Sciatic nerve (tissue), 2 donors: ENCODE measurements around the gene FGGY. TPM values are rescaled to one million over a fixed set of nuclear protein-coding genes. Genes with fewer than 3 reads are reported as not detected.
"Not testable (repeated sequence)": the region's sequence is repeated elsewhere in the genome, so short reads cannot be mapped to it uniquely, and the experiment has no call there.

Experiments
- ATAC-seq: fragments of 200-7000 bp; cut with Tn5 transposase; one replicate; pipeline ENCODE4 v1.9.1; 2020; ENCODE audit warnings: mild to moderate bottlenecking, moderate library complexity
- DNase-seq: peaks from one replicate; pipeline ENCODE4 v3.0.0-alpha.2; 2020; ENCODE audit warnings: low spot score
- intact Hi-C: fragments of 100-400 bp; cut with DNase I; formaldehyde crosslinking; loops from one replicate; pipeline ENCODE4 v1.14.2; 2022
- total RNA-seq: library from RNA; stranded (reverse); fragmentation: NEBNext Ultra II Directional; extraction: Animal tissue kit (Norgen Biotek cat#: 25700); gene quantifications from one replicate; pipeline ENCODE4 v1.2.1, GENCODE V29; 2021
- donor health status: DM: no; HTN: no; CAD: no.
- donor health status: DM: no; HTN: no; CAD: no.

FGGY gene
- total RNA-seq, 1 donor from 2014 or later: 41.1 TPM

DNA sequence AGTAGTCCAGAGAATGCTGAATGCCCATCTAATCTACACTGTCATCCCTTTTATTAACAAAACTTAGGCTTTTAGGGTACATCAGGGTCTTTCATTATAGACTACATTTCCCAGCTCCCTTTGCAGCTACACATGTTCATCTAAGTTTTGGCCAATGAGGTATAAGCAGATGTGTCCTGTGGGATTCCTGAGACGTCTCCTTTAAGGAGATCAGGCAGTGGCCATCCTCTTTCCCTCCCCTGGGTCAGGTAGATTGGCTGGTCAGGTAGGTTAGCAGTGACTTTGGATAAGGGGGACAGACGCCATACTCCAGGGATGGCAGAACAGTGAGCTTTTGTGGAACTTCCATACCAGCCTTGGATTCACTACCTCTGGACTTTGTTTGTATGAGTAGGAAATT, 188.3 kb downstream of the FGGY start:
- no peak for ATAC-seq
- DNase-seq: no peak

DNA sequence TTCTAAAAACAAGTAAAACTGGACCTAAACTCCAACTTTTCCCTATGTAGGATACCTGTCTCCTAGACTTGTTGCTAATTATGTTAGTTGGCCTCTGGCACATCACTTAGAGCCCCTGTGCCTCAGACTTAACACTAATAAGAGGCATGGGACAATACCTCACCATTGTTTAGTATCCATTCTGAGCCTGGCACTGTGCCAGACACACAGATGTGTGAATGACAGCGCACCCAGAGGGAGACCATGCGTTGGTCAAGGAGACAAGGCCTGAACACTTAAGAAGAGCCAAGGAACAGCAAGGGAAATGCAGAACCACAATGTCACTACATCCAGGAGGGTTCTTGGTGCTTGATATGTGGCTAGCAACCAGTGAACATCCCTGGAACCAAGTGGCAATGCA, 189.1 kb downstream of the FGGY start:
- intact Hi-C loops: no loop called here
- no peak for DNase-seq
- ATAC-seq: no peak

More for the DNA sequence above, 188.3 kb downstream of the FGGY start:
- intact Hi-C loops: no loop called here

DNA sequence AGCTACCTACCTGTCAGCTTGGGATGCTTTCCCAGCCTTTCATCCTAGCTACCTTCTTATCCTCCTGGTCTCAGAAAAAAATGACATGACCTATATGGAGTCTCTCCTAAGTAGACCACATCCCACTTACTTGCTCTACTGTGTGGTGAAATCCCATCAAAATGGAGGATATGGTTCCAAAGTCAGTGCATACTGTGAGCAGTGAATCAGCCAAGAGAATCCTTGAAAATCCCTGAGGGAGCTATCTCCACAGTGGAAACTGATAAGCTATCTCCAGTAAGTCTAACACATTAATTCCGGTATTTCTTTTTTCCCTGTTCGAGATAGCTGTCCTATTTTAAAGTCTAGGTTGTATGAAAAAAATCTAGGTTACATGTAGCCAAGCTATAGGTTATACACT, 189.7 kb downstream of the FGGY start:
- no peak for DNase-seq
- intact Hi-C loops: no loop called here
- no peak for ATAC-seq

DNA sequence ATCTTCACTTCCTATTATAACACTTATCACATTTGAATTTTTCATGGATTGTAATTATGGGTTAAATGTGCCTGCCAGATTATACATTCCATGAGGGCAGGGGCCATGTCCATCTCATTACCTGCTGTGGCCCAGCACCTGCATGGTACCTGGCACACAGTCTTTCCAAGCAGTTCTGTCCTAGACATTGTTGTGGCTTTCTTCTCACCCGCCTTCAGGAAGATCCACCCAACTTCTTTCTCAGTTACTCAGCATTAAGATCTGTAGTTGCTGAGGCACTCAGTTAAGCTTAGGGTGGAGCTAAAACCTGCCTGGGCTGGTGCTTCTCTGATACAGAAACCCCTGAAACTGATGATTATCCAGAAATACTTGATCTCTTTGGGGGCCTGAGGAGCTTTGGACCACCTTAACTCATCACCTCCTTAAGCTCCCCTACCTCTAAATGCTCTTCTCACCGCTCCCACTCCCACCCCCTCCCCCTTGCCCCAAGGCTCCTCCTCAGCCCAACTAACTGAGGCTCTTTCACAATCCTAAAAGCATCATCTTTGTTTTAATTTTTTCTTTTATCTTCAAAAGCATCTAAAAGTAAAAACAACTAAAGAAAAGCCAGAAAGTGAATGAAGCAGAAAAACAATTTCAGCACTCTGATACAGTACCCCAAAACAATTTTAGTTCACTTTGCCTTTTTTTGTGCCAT, 190.6 kb downstream of the FGGY start:
- intact Hi-C loops: no loop called here
- ATAC-seq (peak; percentile 65), DNase-seq (no peak)

DNA sequence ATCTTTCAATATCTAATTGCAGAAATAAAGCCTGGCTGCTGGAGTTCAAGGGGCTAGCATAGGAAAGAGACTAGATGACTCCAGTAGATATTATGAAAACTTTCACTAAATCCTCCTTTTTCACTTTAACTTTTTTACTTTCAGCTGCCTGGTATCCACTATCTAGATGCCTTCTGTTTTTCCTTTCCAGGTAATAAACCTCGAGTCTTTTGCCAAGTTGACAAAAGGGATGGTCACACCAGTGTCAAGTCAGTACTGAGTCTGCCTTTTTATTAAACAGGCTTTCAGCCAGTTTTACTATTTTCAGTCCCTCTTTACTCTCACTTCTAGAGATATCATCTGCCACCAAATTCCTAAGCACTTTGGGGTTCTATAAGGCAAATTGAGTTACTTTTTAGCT, 195.6 kb downstream of the FGGY start:
- intact Hi-C loops: no loop called here
- DNase-seq (no peak), ATAC-seq (no peak)

DNA sequence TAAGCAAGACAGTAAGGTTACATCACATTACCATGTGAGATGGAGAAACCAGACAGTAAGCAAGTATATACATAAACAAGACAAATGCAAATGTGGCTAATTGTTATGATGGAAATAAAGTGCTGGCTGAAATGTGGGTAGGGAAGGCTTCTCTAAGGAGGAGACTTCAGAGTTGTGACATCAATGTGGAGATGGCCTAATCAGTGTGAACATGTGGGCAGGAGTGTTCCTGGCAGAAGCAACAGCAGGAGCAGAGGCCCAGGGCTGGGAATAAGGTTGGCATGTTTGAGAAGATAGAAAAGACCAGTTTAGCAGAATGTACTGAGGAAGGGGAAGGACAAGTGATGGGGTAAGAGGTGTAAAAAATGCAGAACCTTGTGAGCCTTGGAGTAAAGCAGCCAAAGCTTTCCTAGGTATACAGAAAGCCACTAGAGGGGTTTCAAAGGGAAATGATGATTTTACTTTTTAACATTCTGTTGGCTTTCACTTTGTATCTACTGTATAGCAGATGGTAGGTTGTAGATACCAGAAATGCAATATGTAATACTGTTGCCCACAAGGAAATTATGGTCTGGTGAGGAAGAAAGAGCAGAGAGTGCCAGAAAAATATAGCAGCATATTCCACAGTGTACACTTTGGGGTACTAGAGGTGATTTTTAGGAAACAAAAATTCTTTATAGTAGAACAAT, 197.4 kb downstream of the FGGY start:
- DNase-seq: no peak
- intact Hi-C loops: no loop called here
- ATAC-seq: peak; percentile 30

DNA sequence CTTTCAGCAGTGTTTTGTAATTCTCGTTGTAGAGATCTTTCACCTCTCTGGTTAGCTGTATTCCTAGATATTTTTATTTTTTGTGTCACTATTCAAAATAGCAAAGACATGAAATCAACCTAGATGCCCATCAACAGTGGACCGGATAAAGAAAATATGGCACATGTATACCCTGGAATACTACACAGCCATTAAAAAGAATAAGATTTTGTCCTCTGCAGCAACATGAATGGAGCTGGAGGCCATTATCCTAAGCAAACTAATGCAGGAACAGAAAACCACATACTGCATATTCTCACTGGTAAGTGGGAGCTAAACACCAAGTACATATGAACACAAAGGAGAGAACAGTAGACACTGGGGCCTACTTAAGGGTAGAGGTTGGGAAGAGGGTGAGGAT, 199.3 kb downstream of the FGGY start:
- DNase-seq, ATAC-seq, intact Hi-C loops: not testable (repeated sequence)

DNA sequence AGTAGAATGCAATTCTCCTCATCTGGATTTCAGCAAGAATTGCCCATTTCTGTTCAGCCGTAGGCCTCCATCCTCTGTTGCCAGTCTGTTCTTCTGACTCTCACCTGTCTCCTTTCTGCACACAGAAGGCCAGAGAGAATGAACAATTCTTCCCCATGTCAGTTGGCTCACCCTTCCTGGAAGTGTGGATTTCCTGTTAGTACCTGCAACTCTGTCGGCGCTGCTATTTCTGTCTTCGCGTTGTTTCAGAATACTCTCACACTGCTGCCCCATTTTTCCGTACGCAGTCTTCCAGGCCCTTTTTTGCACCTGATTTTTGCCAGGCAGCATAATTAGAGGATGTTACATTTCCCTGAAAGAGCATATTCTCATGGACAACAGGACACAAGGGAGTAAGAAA, 200.7 kb downstream of the FGGY start:
- DNase-seq (no peak), ATAC-seq (no peak)
- intact Hi-C loops: no loop called here

DNA sequence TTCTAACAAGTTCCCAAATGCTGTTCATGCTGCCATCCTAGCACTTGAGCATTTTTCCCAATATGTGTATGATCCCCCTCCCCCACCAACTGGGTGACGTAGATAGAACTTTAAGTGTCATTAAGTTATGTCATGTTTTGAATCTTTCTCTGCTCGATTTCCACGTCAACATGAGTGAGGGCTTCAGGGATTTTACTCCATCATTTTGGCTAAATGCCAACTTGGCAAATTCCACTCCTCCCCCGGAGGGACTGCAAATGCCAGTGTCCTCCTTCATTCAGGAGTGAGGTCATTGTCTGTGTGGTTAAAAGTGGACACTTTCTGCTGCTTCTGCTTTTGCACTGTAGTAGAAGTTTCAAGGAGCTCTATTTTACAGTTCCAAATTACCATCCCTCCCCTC, 201.7 kb downstream of the FGGY start:
- intact Hi-C loops: no loop called here
- no peak for DNase-seq
- ATAC-seq: peak; percentile 84

DNA sequence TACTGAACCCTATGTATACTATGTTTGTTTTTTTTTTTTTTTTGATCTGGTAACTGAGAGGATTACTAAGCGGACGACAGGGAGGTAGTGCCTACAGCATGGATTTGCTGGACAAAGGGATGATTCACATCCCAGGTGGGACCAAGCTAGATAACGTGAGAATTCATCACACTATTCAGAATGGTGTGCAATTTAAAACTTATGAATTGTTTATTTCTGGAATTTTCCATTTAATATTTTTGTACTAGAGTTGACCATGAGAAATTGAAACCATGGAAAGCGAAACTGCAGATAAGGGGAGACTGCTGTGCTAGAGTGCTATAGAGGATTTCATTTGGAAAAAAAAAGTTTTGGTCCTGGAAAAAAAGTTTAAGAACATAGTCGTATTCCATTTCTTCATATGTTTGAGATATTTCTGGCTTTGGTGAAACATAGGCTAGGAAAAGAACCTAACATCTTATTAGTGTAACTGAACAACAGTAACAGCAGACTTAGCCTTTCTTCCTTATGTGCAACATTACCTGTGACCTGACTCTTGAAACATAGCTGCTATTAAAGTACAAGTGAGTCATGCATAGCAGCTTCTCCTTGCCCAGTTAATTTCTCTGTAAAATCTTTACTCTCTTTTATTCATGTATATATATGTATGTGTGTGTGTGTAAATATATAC, 202.5 kb downstream of the FGGY start:
- ATAC-seq: peak; percentile 28
- DNase-seq: no peak
- intact Hi-C loops: no loop called here

DNA sequence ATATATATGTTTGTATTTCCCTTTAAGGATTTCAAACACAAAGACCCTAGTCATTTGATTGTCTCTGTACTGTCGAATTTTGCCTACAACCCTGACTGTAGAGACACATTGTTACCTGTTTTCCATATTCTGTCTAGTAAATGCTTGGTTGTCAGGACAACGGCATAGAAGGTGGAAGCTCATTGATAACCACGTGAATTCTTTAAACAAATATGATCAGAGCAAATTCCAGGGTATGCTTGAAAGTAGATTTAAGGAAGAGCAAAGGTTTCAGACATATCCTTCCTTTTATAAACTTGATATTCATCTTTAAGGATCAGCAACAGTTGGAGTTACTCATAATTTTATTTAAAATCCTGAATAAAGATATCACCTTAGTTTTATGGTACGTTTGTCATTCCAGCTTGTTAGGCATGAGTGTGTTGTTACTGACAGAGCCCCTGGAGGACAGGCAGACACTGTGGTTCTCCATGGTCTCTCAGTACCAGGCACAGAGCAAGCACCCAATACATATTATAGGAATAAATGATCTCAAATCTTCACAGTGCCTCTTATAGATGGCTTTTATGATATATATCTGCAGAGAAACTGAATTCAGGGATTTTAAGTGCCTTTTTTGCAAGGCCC, 203.2 kb downstream of the FGGY start:
- DNase-seq (no peak), ATAC-seq (no peak)
- intact Hi-C loops: no loop called here

DNA sequence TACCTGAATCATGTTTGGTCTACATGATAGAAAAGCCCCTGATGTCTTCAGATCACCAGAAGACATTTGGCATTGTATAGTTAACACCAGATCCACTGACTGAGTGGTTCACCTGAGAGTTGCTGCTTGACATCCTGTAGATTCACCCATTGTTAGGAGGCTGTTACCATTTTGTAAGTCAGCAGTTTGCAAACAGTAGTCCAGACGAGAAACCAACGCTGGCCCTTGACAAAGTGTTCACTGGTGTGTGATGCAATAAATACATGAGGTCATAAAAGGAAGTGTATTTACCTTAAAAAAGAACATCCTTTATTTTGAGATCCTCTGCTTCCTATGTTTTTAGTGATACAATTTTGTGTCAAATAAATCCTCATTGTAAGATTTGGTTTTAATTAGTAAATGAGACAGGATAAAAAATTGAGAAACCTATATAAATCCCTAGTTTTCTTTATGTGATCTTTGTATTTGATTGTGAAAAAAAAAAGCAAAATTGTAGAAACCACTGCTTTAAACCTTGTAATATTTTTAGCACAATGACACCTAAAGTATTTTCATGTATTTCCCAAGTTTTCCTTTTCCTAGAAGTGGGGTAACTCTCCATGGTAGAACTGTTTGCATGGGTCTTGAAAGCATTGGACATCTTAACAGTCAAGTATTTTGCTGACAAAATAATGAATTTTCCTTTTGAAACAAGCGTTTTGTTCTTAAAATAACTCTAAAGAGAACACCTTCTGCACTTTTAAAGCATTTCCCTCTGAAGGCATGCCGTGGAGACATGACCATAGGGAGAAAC, 204.3 kb downstream of the FGGY start:
- no peak for ATAC-seq
- intact Hi-C loops: no loop called here
- no peak for DNase-seq

DNA sequence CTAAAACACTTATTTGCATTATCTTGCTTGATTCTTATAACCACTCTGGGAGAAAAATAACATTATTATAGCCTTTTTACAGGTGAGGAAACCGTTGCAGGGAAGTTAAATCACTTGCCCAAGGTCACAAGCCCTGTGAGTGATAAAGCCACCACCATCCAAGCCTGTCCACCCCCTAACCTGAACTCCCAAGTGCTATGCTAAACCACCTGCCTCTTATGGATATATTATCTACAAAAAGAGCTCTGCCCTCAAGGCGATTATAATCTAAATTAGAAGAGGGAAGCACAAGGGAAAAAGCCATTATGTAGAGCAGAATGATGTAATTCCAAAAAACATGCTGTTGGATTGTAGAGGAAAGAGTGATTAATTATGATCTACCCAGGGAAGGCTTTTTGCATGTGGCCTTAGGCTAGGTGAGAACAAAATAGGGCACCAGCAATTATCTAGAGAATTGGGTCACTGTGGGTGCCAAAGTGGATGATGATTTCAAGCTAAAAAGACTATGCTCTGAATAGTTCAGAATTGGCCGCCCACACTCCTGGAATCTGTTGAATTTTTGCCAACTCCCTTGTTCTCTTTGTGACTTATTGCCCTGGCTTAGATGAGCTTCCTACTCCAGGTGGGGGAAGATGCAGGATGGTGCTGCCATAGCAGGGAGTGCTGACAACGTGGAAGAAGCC, 205.3 kb downstream of the FGGY start:
- intact Hi-C loops: no loop called here
- ATAC-seq (no peak), DNase-seq (no peak)

DNA sequence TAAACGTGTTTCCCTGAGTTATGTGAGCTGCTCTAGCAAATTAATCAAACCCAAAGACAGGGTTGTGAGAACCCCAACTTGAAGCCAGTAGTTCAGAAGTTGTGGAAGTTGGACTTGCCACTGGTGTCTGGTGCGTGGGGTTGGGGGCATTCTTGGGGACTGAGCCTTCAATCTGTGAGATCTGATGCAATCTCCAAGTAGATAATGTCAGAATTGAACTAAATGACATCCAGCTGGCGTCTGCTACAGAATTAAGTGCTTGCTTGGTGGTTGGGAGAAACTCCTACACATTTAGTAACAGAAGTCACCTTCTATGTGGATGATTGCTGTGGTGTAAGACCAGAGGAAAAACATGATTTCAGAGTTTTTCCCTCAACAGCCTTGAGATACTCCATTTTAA, 207.4 kb downstream of the FGGY start:
- ATAC-seq (no peak), DNase-seq (no peak)
- intact Hi-C loops: no loop called here

DNA sequence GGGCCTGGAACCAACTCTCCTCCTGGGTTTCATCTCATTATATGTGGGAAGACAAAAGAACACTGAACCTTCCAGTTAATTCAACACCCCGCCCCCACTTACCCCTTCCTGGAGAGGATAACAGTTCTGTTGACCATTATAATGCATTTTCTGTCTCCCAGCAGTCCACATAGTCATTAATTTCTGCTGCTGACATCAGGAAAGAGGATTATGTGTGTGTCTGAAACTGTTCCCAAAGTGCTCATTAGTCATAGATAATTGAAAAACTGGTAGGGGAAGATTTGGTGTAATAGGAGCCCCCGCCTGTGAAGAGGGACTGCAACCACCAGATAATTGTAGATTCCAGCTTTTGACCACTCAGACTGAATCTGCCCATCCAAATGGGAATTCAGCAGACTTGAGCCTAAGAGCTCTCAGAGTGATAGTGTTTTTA, 208.7 kb downstream of the FGGY start:
- ATAC-seq (no peak), DNase-seq (no peak)
- intact Hi-C loops: no loop called here

DNA sequence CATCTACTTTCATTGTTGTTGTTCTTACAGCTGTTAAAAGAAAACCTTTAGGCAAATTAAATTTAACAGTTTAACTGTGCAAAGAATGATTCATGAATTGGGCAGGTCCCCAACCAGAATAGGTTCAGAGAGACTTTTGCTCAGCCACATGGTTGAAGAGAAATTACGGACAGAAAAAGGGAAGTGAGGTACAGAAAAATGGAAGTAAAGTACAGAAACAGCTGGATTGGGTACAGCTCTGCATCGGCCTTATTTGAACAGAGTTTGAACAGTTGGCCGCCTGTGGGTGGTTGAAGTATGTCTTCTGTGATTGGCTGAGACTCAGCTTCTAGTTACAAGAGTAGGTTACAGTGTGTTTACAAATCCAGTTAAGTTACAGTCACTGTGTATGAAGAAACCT, 210.1 kb downstream of the FGGY start:
- DNase-seq (no peak), ATAC-seq (peak; percentile 51)
- intact Hi-C loops: no loop called here

DNA sequence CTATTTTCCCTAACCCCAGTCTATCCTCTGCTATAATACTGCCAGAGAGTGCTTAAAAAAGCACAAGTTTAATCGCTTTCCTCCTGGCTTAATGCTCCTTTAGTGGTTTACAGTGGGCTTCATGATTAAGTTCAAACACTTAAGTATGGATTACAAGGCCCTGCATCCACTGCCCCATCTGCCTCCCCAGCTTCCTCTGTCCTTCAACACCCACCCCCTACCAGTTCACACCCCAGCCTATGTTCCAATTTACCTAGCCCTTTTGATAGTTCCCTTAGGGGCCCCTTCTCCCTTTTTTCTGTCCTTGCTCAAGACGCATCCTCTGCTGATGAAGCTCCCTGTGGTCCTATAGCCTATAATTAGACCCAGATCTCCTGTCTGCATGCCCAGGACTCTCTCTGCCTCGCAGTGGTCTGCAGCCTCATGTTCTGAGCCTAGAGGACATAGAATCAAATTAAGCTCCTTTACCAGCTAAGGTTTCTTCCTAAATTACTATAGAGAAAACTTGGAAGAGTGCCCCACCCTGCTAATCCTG, 212.5 kb downstream of the FGGY start:
- peak; percentile 60 for ATAC-seq

DNA sequence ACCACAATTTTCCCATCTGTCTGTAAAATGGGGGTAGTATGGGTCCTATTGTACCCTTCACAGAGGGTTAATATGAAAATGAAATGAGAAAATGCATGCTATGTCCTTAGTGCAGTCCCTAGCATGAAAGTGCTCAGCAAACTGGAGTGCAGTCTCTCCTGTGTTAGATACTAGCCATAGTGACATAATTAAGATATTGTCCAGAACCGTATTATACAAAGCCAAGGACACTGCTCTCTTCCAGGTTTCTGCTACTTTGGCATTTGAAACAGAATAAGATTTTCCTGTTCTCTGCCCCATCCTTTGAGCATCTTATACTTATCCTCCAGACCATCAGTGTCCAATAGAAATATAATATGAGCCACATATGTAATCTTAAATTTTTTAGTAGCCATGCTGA, 213.4 kb downstream of the FGGY start:
- no peak for DNase-seq
- no peak for ATAC-seq
- intact Hi-C loops: no loop called here

More for the DNA sequence above, 212.5 kb downstream of the FGGY start:
- no peak for DNase-seq
- intact Hi-C loops: no loop called here
